Upper lobe of right lung (tissue), 1 donor: ENCODE results near the gene PLEKHA6. TPM values are rescaled to one million over a fixed set of nuclear protein-coding genes. Genes with fewer than 3 reads are reported as not detected.

Experiments
- ATAC-seq: fragments of 200-7000 bp; cut with Tn5 transposase; one replicate; pipeline ENCODE4 v1.9.1; 2020; ENCODE audit warnings: mild to moderate bottlenecking, moderate library complexity
- DNase-seq: peaks from one replicate; pipeline ENCODE4 v3.0.0-alpha.2; 2020
- H3K27ac ChIP-seq: fragments of 200-600 bp; one replicate; pipeline ENCODE4 v1.8.0; 2022
- H3K27me3 ChIP-seq: fragments of 200-600 bp; one replicate; pipeline ENCODE4 v1.8.0; 2022; ENCODE audit warnings: mild to moderate bottlenecking
- H3K36me3 ChIP-seq: fragments of 200-600 bp; one replicate; pipeline ENCODE4 v1.8.0; 2022
- H3K4me1 ChIP-seq: fragments of 200-600 bp; one replicate; pipeline ENCODE4 v1.8.0; 2022
- H3K4me3 ChIP-seq: fragments of 200-600 bp; one replicate; pipeline ENCODE4 v1.8.0; 2022; ENCODE audit warnings: mild to moderate bottlenecking
- H3K9me3 ChIP-seq: fragments of 200-600 bp; one replicate; pipeline ENCODE4 v1.8.0; 2022
- intact Hi-C: fragments of 100-400 bp; cut with DNase I; formaldehyde crosslinking; loops from one replicate; pipeline ENCODE4 v1.11.0; 2022
- total RNA-seq: library from RNA; stranded (reverse); fragmentation: NEBNext Ultra II Directional; extraction: Animal tissue kit (Norgen Biotek cat#: 25700); gene quantifications from one replicate; pipeline ENCODE4 v1.2.1, GENCODE V29; 2021
- TF ChIP-seq, protein P1 (sequence below): fragments of 200-600 bp; IDR thresholded peaks from one replicate; pipeline ENCODE4 v1.8.0; 2022; ENCODE audit warnings: antibody characterized with exemption
- donor health status: DM: no; HTN: yes; CAD: no; lungs with severe emphysema.

PLEKHA6 gene
- total RNA-seq, 1 donor from 2014 or later, result 7.1 TPM

- Histone ChIP-seq H3K9me3 (no peaks in the 10 kb centered on the region), H3K4me3 (no peak overlapping the region), H3K27me3 (no peaks in the 10 kb centered on the region), H3K36me3 (no peaks in the 10 kb centered on the region), H3K27ac (no peak overlapping the region), H3K4me1 (no peaks in the 10 kb centered on the region)
- no peak for ATAC-seq
- DNase-seq, result no peak
- intact Hi-C loops, result no loop called here
- TF ChIP-seq, protein P1, sequence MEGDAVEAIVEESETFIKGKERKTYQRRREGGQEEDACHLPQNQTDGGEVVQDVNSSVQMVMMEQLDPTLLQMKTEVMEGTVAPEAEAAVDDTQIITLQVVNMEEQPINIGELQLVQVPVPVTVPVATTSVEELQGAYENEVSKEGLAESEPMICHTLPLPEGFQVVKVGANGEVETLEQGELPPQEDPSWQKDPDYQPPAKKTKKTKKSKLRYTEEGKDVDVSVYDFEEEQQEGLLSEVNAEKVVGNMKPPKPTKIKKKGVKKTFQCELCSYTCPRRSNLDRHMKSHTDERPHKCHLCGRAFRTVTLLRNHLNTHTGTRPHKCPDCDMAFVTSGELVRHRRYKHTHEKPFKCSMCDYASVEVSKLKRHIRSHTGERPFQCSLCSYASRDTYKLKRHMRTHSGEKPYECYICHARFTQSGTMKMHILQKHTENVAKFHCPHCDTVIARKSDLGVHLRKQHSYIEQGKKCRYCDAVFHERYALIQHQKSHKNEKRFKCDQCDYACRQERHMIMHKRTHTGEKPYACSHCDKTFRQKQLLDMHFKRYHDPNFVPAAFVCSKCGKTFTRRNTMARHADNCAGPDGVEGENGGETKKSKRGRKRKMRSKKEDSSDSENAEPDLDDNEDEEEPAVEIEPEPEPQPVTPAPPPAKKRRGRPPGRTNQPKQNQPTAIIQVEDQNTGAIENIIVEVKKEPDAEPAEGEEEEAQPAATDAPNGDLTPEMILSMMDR, result no peak
Observed at GRCh38 chr1:204180133-204180532, 179.6 kb downstream of the PLEKHA6 start.

GRCh38 chr1:204178487-204179281, 181.0 kb downstream of the PLEKHA6 start:
- Histone ChIP-seq H3K4me3 (no peak overlapping the region), H3K27me3 (no peaks in the 10 kb centered on the region), H3K36me3 (no peaks in the 10 kb centered on the region), H3K27ac (no peak overlapping the region), H3K4me1 (no peaks in the 10 kb centered on the region), H3K9me3 (no peaks in the 10 kb centered on the region)
- TF ChIP-seq, protein P1, result no peak
- DNase-seq, result no peak
- intact Hi-C loops, result no loop called here
- no peak for ATAC-seq

DNA sequence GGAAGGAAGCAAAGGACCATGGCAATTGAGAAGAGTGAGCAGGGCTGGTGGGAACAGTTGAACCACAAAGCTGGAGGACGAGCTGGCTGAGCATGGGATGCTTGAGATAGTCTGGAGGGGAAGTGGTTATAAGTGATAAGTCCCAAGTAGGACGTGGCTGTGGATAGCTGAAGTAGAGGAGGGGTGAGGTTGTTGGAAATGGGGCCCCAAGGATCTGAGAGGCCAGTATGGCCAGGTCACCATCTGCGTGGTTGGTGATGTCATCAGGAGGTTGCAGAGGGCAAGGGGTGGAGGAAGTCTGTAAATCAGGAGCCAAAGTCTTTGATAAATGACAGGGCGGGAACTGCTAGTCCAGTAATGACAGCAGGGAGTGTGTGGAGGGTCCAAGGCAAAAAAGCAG, 182.6 kb downstream of the PLEKHA6 start:
- DNase-seq, result no peak
- TF ChIP-seq, protein P1, result no peak
- Histone ChIP-seq H3K9me3 (no peaks in the 10 kb centered on the region), H3K27ac (no peak overlapping the region), H3K4me3 (no peak overlapping the region), H3K27me3 (no peaks in the 10 kb centered on the region), H3K36me3 (no peaks in the 10 kb centered on the region), H3K4me1 (no peaks in the 10 kb centered on the region)
- no peak for ATAC-seq
- intact Hi-C loops, result no loop called here

GRCh38 chr1:204176049-204176448, 183.7 kb downstream of the PLEKHA6 start:
- Histone ChIP-seq H3K27me3 (no peaks in the 10 kb centered on the region), H3K36me3 (no peaks in the 10 kb centered on the region), H3K4me1 (no peaks in the 10 kb centered on the region), H3K4me3 (no peak overlapping the region), H3K27ac (no peak overlapping the region), H3K9me3 (no peaks in the 10 kb centered on the region)
- intact Hi-C loops, result no loop called here
- ATAC-seq, result no peak
- DNase-seq, result no peak
- TF ChIP-seq, protein P1, result no peak

DNA sequence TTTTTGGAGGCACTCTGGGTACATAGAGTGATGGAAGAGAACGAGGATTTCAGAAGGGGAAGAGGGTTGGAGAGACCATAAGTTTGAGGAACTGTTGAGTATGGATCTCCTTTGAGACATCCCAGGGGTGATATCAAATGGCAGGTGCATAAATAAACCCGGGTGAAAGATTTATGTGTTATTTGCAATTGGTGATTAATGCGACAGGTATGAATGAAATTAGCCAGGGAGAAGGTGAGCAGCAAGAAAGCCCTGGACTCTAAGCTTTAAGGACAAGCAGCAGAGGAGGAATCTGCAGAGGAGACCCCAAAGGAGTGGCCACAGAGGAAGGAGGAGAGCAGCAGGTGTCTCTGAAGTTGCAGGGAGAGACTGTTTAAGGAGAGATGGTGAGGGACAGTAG, 184.8 kb downstream of the PLEKHA6 start:
- peaks cover 1% of the 10 kb centered on the region for H3K9me3 ChIP-seq
- H3K27me3 ChIP-seq, result no peaks in the 10 kb centered on the region
- intact Hi-C loops, result no loop called here
- DNase-seq, result no peak
- ATAC-seq, result no peak
- H3K36me3 ChIP-seq, result no peaks in the 10 kb centered on the region
- TF ChIP-seq, protein P1, result no peak
- no peak overlapping the region for H3K27ac ChIP-seq
- no peak overlapping the region for H3K4me3 ChIP-seq
- no peaks in the 10 kb centered on the region for H3K4me1 ChIP-seq
